IMR-90 (cell line): ENCODE results near the gene CXCL17. TPM values are rescaled to one million over a fixed set of nuclear protein-coding genes. Genes with fewer than 3 reads are reported as not detected.

ENCODE experiments used
- ATAC-seq: fragments of 200-7000 bp; cut with Tn5 transposase; 2 replicates; pipeline ENCODE4 v1.9.1; 2020; ENCODE audit warnings: low read depth, mild to moderate bottlenecking, moderate library complexity
- BruUV-seq: library from RNA; stranded (reverse); fragments of 400-500 nt; replicated peaks from 2 replicates; lab custom pipeline; 2021; lab: Mats Ljungman, UMichigan
- CTCF ChIA-PET: fragments of 300-600 bp; formaldehyde crosslinking; extraction: SDS; loops from one replicate; lab custom pipeline; 2021; ENCODE audit warnings: antibody characterized with exemption; lab: Yijun Ruan, JAX
- POLR2A ChIA-PET: fragments of 300-600 bp; sonication (Branson Sonifier 250); formaldehyde crosslinking; loops from one replicate; lab custom pipeline; 2022; ENCODE audit warnings: antibody characterized with exemption; ENCODE audit not compliant: unreplicated experiment; lab: Charles Lee
- DNase-seq: peaks from one replicate; pipeline ENCODE4 v3.0.0; 2013
- H2AFZ ChIP-seq: replicated peaks from 2 replicates; pipeline ENCODE3; 2013; ENCODE audit warnings: low read length, mild to moderate bottlenecking; ENCODE audit not compliant: poor library complexity
- H2AK5ac ChIP-seq: 2 replicates; pipeline ENCODE4 v1.6.1; 2013; ENCODE audit warnings: low read depth, low read length, inconsistent platforms
- H2AK9ac ChIP-seq: replicated peaks from 2 replicates; pipeline ENCODE3; 2013; ENCODE audit warnings: mild to moderate bottlenecking, low read depth, low read length, moderate library complexity; ENCODE audit not compliant: poor library complexity
- H2BK120ac ChIP-seq: 2 replicates; pipeline ENCODE4 v1.6.1; 2013; ENCODE audit warnings: low read depth, low read length, inconsistent platforms
- H2BK15ac ChIP-seq: 3 replicates; pipeline ENCODE4 v1.6.1; 2013; ENCODE audit warnings: low read depth, low read length, inconsistent platforms
- H2BK20ac ChIP-seq: 2 replicates; pipeline ENCODE4 v1.6.1; 2013; ENCODE audit warnings: low read depth, mild to moderate bottlenecking, inconsistent platforms, low read length, moderate library complexity
- H2BK5ac ChIP-seq: 2 replicates; pipeline ENCODE4 v1.6.1; 2013; ENCODE audit warnings: mild to moderate bottlenecking, low read depth, low read length, inconsistent platforms; ENCODE audit not compliant: poor library complexity, severe bottlenecking
- H3K14ac ChIP-seq: replicated peaks from 2 replicates; pipeline ENCODE4 v1.6.1; 2013; ENCODE audit warnings: low read depth, low read length, inconsistent platforms
- H3K18ac ChIP-seq: 2 replicates; pipeline ENCODE4 v1.6.1; 2013; ENCODE audit warnings: low read depth, low read length, control low read depth
- H3K23ac ChIP-seq: 2 replicates; pipeline ENCODE4 v1.6.1; 2013; ENCODE audit warnings: low read depth, low read length, inconsistent platforms
- H3K27ac ChIP-seq: 2 replicates; pipeline ENCODE4 v1.5.1; 2013; ENCODE audit warnings: mild to moderate bottlenecking, control low read depth, low read length; ENCODE audit not compliant: insufficient read depth
- H3K27me3 ChIP-seq: 2 replicates; pipeline ENCODE4 v1.6.1; 2013; ENCODE audit warnings: low read length; ENCODE audit not compliant: control insufficient read depth, insufficient read depth
- H3K36me3 ChIP-seq: 2 replicates; pipeline ENCODE4 v1.6.1; 2013; ENCODE audit warnings: low read length, mixed read lengths; ENCODE audit not compliant: control insufficient read depth, insufficient read depth
- H3K4ac ChIP-seq: 2 replicates; pipeline ENCODE4 v1.6.1; 2013; ENCODE audit warnings: low read depth, low read length, inconsistent platforms
- H3K4me1 ChIP-seq: 2 replicates; pipeline ENCODE4 v1.6.1; 2013; ENCODE audit warnings: low read length, mixed read lengths; ENCODE audit not compliant: control insufficient read depth, insufficient read depth
- H3K4me2 ChIP-seq: 2 replicates; pipeline ENCODE4 v1.6.1; 2013; ENCODE audit warnings: low read depth, mild to moderate bottlenecking, control low read depth, low read length, moderate library complexity
- H3K4me3 ChIP-seq: 2 replicates; pipeline ENCODE4 v1.5.1; 2013; ENCODE audit warnings: low read depth, mild to moderate bottlenecking, control low read depth, low read length, moderate library complexity; ENCODE audit not compliant: insufficient read depth
- H3K56ac ChIP-seq: 2 replicates; pipeline ENCODE4 v1.6.1; 2013; ENCODE audit warnings: low read length, inconsistent platforms; ENCODE audit not compliant: insufficient read depth; ENCODE audit errors: extremely low read depth
- H3K79me1 ChIP-seq, 2 experiments: 2 replicates each; pipeline ENCODE4 v1.6.1; 2013; ENCODE audit warnings: low read length in 2 of 2, inconsistent platforms in 1 of 2, low read depth in 1 of 2
- H3K9ac ChIP-seq: 2 replicates; pipeline ENCODE4 v1.6.1; 2013; ENCODE audit warnings: low read depth, low read length, control low read depth
- H3K9me1 ChIP-seq: 2 replicates; pipeline ENCODE4 v1.6.1; 2013; ENCODE audit warnings: low read length, inconsistent platforms; ENCODE audit not compliant: insufficient read depth
- H3K9me3 ChIP-seq: 2 replicates; pipeline ENCODE4 v1.6.1; 2013; ENCODE audit warnings: low read length; ENCODE audit not compliant: control insufficient read depth, insufficient read depth
- H4K20me1 ChIP-seq: 2 replicates; pipeline ENCODE4 v1.6.1; 2013; ENCODE audit warnings: low read length, inconsistent platforms; ENCODE audit not compliant: insufficient read depth
- H4K5ac ChIP-seq: 2 replicates; pipeline ENCODE4 v1.6.1; 2013; ENCODE audit warnings: mild to moderate bottlenecking, low read depth, low read length, control low read depth
- H4K8ac ChIP-seq, 2 experiments: 2 replicates each; pipeline ENCODE4 v1.6.1; 2013; ENCODE audit warnings: low read depth in 2 of 2, low read length in 2 of 2, control low read depth in 1 of 2, inconsistent platforms in 1 of 2
- H4K91ac ChIP-seq: 2 replicates; pipeline ENCODE4 v1.6.1; 2013; ENCODE audit warnings: low read depth, low read length, inconsistent platforms; ENCODE audit not compliant: insufficient read depth
- BHLHE40 ChIP-seq: fragments of 150-350 bp; IDR thresholded peaks from 2 replicates; pipeline ENCODE4 v1.6.1; 2016; ENCODE audit warnings: mild to moderate bottlenecking, low read depth, low read length
- CEBPB ChIP-seq: IDR thresholded peaks from 2 replicates; pipeline ENCODE4 v1.6.1; 2012; ENCODE audit warnings: low read depth, low read length, improper control_type of control experiment
- CHD1 ChIP-seq: IDR thresholded peaks from 2 replicates; pipeline ENCODE4 v1.6.1; 2012; ENCODE audit warnings: low read depth, low read length, improper control_type of control experiment
- CTCF ChIP-seq: conservative IDR thresholded peaks from 2 replicates; pipeline ENCODE4 v1.5.1; 2012; ENCODE audit warnings: mild to moderate bottlenecking, low read depth, low read length, improper control_type of control experiment
- ELK1 ChIP-seq: fragments of 150-350 bp; IDR thresholded peaks from 2 replicates; pipeline ENCODE4 v1.6.1; 2016; ENCODE audit warnings: low read depth, mild to moderate bottlenecking, low read length, moderate library complexity, borderline replicate concordance
- FOS ChIP-seq: fragments of 150-350 bp; IDR thresholded peaks from 2 replicates; pipeline ENCODE4 v1.6.1; 2016; ENCODE audit warnings: low read depth, low read length
- MAFK ChIP-seq: IDR thresholded peaks from 2 replicates; pipeline ENCODE4 v1.6.1; 2012; ENCODE audit warnings: low read depth, low read length, improper control_type of control experiment
- MAZ ChIP-seq: IDR thresholded peaks from 2 replicates; pipeline ENCODE4 v1.6.1; 2012; ENCODE audit warnings: low read depth, mild to moderate bottlenecking, low read length, improper control_type of control experiment, moderate library complexity, borderline replicate concordance
- MXI1 ChIP-seq: IDR thresholded peaks from 2 replicates; pipeline ENCODE4 v1.6.1; 2012; ENCODE audit warnings: low read depth, mild to moderate bottlenecking, low read length, moderate library complexity, borderline replicate concordance
- NFE2L2 ChIP-seq: fragments of 150-350 bp; IDR thresholded peaks from 2 replicates; pipeline ENCODE4 v1.6.1; 2016; ENCODE audit warnings: low read depth, mild to moderate bottlenecking, low read length
- POLR2A ChIP-seq: IDR thresholded peaks from 2 replicates; pipeline ENCODE4 v1.6.1; 2012; ENCODE audit warnings: mild to moderate bottlenecking, low read depth, low read length
- RAD21 ChIP-seq: IDR thresholded peaks from 2 replicates; pipeline ENCODE4 v1.6.1; 2012; ENCODE audit warnings: low read length, improper control_type of control experiment
- RCOR1 ChIP-seq: IDR thresholded peaks from 2 replicates; pipeline ENCODE4 v1.6.1; 2012; ENCODE audit warnings: mild to moderate bottlenecking, low read length, improper control_type of control experiment; ENCODE audit not compliant: insufficient replicate concordance
- RFX5 ChIP-seq: IDR thresholded peaks from 2 replicates; pipeline ENCODE4 v1.8.0; 2012; ENCODE audit warnings: low read depth, mild to moderate bottlenecking, low read length, moderate library complexity
- SMC3 ChIP-seq: fragments of 150-350 bp; IDR thresholded peaks from 2 replicates; pipeline ENCODE4 v1.6.1; 2016; ENCODE audit warnings: low read depth, mild to moderate bottlenecking, antibody characterized with exemption, low read length, moderate library complexity
- USF2 ChIP-seq: fragments of 150-350 bp; IDR thresholded peaks from 2 replicates; pipeline ENCODE4 v1.6.1; 2017; ENCODE audit warnings: mild to moderate bottlenecking, antibody characterized with exemption, low read length, low read depth
- WGBS, 2 experiments: methylation state at CpG; one replicate each; pipeline versions ENCODE4 v1.1.5 to v1.1.7; 2013; ENCODE audit warnings: missing lambda C conversion rate in 2 of 2; ENCODE audit not compliant: insufficient read length in 1 of 2; ENCODE audit errors: extremely low coverage in 2 of 2; 5-methylcytosine and 5-hydroxymethylcytosine counted together
- dilution Hi-C: fragments of 300-500 bp; cut with HindIII; formaldehyde crosslinking; loops from one replicate; pipeline ENCODE4 v1.14.3; 2018; ENCODE audit warnings: low sequenced_read_pairs; ENCODE audit not compliant: unreplicated experiment
- in situ Hi-C: fragments of 300-500 bp; cut with MboI; formaldehyde crosslinking; loops from 3 replicates; pipeline ENCODE4 v1.14.3; 2019; ENCODE audit warnings: low sequenced_read_pairs, inconsistent platforms, mixed read lengths
- intact Hi-C: fragments of 100-400 bp; cut with micrococcal nuclease; formaldehyde crosslinking; loops from 2 replicates; pipeline ENCODE4 v1.10.0; 2022
- polyA plus RNA-seq, 3 experiments: library from polyadenylated mRNA; depleted of rRNA; stranded (reverse); fragments of >200 nt; gene quantifications; 2 replicates each; pipeline ENCODE4 v1.2.3, GENCODE V29; 2012; ENCODE audit warnings: low replicate concordance in 1 of 3
- total RNA-seq: library from RNA; depleted of rRNA; stranded (reverse); fragments of >200 nt; gene quantifications from 2 replicates; pipeline ENCODE4 v1.2.3, GENCODE V29; 2012

CXCL17 gene
- total and polyA plus RNA-seq, 2 of the 4 experiments (the other 2 are of a cell fraction), result not detected

- CTCF ChIA-PET, result no interaction called here
- Histone ChIP-seq H3K79me1 (peaks cover 0 to under 1% of the 10 kb centered on the region in 2 experiments; a peak in 2 of 4 replicates), H2AFZ (no peak overlapping the region), H3K9ac (no peak overlapping the region), H3K4me2 (no peak overlapping the region), H4K8ac (no peak overlapping the region), H2BK5ac (no peak overlapping the region), H3K27me3 (peaks cover 34% of the 10 kb centered on the region), H3K4ac (no peak overlapping the region), H4K20me1 (no peaks in the 10 kb centered on the region; the same call in none of the 2 replicates), H3K9me1 (peaks cover 3% of the 10 kb centered on the region; the same call in 1 of the 2 replicates), H3K56ac (no peak overlapping the region), H2AK5ac (no peak overlapping the region), H2BK15ac (no peak overlapping the region), H3K4me1 (0 out of 2 replicates have a peak, but pooled peaks cover 2% of the 10 kb centered on the region), H3K27ac (no peak overlapping the region), H2BK120ac (no peak overlapping the region), H3K9me3 (no peaks in the 10 kb centered on the region), H2AK9ac (no peak overlapping the region), H3K14ac (no peak overlapping the region), H3K18ac (no peak overlapping the region), H3K4me3 (no peak overlapping the region), H3K36me3 (no peaks in the 10 kb centered on the region), H4K5ac (no peak overlapping the region), H3K23ac (no peak overlapping the region), H4K91ac (no peak overlapping the region), H2BK20ac (no peak overlapping the region)
- dilution Hi-C loops, result no loop called here
- no peak for DNase-seq
- 80% methylated on average over 1 of the region's 4 CpGs; no CpG with 5 or more reads in 1 of the 2 experiments for WGBS, 2 experiments
- POLR2A ChIA-PET, result no interaction called here
- intact Hi-C loops, result no loop called here
- ATAC-seq, result no peak
- TF ChIP-seq SMC3, result no peak
- no peak for TF ChIP-seq CTCF
- TF ChIP-seq MAFK, result no peak
- no peak for TF ChIP-seq MXI1
- no peak for TF ChIP-seq CEBPB
- no peak for TF ChIP-seq USF2
- TF ChIP-seq NFE2L2, result no peak
- TF ChIP-seq BHLHE40, result no peak
- TF ChIP-seq RFX5, result no peak
- TF ChIP-seq ELK1, result no peak
- no peak for TF ChIP-seq POLR2A
- no peak for TF ChIP-seq FOS
- TF ChIP-seq RCOR1, result no peak
- TF ChIP-seq MAZ, result no peak
- no peak for TF ChIP-seq CHD1
- no peak for TF ChIP-seq RAD21
- BruUV-seq, result no TSS peak
- in situ Hi-C loops, result loop anchor here (10.0 kb wide), 1 partner anchor 277 kb away; no protein-coding TSS in a partner anchor
Observed at GRCh38 chr19:42392165-42392564, 50.6 kb downstream of the CXCL17 start.
